HS-27A (cell line): Measurements from ENCODE around the gene RLF.

Experiments used
- DNase-seq: peaks from one replicate; pipeline ENCODE4 v3.0.0-alpha.2; 2012; ENCODE audit warnings: low read depth, missing footprints

The RLF gene

DNA sequence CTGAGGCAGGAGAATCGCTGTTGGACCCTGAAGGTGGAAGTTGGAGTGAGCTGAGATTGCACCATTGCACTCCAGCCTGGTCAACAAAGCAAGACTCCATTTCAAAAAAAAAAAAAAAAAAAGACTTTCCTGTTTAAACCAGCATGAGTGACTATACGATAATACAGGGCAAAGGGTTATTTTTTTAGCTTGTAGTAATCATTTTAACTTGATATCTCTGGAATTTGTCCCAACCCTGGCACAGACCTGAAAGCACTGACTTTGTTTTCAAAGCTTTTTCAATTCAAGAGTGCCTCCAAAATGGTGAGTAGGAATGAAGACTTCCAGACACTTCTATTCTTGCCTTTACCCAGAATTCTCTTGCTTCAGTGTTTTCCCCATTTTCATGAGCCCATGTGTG, 82.2 kb downstream of the RLF start:
- no peak for DNase-seq

DNA sequence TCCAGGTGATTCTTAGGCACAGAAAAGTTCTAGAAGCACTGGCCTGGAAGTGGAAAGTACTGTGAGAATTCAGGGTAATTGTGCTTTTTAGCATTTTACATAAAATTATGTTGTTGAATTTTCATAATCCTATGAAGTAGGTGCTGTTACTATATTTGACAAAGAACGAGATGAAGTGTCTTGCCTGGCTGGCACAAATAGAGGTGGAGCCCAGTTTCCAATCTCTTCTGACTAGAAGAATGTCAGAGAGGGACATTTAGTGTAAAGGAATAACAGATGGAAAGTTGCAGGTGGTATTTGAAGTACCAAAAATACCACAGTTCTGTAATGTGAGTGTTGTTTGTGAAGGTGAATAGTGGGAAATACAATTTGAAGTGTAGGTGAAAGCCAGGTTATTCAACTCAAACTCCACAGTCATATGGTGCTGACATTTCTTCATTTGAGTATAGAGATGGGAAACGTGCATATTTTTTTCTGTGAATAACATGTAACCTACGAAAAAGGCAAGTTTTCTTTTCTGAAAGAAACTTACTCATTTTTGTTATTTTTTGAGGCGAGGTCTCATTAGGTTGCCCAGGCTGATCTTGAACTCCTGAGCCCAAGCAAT, 83.1 kb downstream of the RLF start:
- DNase-seq = no peak

DNA sequence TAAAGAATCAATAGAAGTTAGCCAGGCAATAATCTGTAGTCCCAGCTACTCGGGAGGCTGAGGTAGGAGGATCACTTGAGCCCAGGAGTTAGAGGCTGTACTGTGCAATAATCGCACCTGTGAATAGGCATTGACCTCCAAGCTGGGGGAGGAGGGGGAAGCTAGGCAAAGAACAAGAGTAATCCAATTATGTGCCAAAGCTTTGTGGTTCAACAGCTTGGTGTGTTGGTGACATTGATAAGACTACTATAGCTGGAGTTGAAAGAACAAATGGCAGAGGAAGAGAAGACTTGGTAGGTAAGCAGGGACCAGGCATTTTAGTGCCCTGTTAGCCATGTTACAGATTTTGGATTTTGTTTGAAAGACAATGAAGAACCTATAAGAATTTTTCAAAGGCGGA, 84.5 kb downstream of the RLF start:
- DNase-seq = no peak

DNA sequence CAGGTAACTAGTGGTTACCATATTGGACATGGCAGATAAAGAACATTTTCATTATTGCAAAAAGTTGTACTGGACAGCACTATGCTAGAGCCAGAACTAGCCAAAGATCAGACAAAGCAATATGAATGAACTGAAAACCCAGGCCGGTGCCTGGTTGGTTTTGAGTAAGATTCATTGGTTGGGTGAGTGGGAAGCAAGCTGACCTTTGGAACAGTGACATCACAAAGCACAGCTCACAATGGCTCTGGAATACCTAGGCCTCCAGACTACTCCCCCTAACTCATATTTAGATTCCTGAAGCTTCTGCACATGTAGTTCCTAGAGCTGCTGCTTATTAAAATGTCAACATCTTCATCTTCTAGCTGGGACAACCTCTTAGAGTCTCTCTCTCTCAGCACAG, 86.5 kb downstream of the RLF start, which contains the start of gene TMCO2:
TSS of gene TMCO2 (plus strand) at position 283 of the 400 bp plus-strand sequence. CDS start at position 340, 57 bp downstream.
- no peak for DNase-seq

DNA sequence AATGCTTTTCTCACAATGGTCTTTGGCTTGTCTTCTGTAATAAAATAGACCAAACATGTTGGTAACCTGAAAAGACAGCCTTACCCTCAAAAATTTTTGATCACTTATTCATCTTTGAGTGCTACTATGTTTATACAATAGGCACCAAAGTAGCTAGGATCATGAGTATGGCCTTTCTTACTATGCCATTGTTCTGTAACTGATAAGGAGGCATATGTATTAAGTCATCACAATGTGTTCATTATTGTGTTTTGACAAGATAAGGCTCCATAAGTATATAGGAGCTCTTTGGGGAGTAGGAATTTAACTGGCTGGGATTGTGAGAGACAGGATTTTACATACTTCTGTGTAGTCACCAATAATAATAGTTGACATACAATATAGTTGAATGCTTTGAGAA, 87.2 kb downstream of the RLF start:
- DNase-seq = no peak

DNA sequence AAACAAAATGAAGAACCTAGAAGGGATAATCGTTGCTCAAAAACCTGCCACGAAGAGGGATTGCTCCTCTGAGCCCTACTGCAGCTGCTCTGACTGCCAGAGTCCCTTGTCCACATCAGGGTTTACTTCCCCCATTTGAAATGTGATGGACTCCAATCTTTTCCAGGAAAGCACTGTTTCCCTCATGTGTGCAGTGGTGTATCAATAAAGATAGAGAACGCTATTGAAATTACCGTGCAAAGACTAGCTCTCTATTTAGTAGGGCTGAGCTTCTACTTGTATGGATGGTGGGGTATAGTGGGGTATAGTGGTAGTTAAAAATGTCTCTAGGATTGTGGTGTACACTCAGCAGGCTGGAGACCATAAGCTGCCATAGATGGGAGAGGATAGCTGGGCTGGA, 90.3 kb downstream of the RLF start:
- no peak for DNase-seq

DNA sequence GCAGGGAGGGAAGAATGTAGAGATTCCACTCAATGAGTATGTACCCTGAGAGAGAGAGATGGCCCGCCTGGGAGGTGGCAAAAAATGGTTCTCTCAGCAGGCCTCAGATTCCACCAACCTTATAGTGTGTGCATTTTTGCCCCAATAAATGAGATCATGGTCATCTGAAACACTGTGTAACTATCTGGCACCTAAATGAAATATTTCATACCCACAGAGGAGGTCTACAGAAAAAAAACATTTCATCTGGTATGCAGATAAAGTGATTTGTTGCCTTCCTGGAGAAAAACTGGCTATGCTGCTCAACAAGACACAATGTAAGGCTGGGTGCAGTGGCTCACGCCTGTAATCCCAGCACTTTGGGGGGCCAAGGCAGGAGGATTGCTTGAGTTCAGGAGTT, 91.4 kb downstream of the RLF start:
- DNase-seq = no peak

DNA sequence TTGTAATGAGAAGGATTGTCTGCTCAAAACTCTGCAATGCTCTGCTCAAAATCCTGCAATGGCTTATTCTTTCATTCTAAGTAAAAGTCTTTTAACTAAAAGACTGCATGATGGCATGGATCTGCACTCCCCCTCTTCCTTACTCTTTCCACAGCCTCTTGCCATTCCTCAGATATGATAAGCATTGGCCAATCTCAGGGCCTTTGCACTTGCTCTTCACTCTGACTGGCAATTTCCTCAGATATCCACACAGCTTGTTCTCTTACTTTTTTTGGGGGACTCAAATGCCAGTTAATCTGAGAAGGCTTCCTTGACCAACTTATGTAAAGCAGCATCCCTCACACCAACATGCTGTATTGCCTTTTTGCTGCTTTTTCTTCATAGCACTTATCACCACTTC, 94.0 kb downstream of the RLF start:
- DNase-seq = no peak

DNA sequence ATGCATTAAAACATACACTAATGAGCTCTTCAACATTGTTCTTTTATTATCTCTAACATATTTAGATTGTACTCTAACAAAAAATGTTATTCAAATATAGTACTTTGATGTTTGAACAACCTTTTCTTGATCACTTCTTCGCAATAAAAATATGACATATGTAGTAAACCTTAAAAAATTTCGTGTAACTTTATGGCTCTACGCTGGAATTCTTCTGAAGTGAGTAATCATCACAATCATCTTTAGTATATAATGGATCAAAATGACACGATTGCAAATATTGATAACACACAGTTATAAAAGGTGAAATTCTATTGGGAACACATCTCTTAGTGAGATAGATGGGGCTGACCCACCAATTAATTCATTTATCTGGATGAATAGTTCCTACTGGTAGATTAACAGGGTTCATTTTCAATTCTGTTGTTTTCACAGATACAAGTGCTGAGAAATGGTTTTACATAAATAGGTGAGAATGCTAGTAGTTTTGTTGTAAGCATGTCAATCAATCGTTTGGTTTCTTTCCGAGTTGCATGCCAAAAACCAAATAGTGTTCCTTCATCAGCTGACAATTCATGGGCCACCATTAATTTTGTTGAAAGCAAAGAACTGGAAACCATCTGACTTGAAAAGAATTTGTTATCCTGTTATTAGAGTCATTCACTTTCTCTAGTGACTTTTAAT, 95.4 kb downstream of the RLF start:
- DNase-seq = no peak

DNA sequence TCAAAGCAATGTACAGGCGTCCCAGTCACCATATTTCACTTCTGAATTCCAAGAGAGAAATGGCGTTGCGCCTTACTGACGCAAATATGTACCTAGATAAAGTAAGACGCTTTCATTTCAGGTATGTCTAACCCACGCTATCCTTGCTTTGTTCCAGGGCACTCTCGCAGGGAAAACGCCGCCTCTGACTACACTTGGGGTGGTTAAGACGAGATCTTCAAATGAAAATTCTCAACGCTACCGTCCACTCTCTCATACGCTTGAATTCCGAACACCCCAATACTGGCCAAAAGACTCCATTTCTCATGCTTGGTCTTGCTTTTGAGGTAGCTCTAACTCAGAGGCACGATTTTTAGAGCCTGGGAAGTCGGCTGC, 96.1 kb downstream of the RLF start:
- no peak for DNase-seq

DNA sequence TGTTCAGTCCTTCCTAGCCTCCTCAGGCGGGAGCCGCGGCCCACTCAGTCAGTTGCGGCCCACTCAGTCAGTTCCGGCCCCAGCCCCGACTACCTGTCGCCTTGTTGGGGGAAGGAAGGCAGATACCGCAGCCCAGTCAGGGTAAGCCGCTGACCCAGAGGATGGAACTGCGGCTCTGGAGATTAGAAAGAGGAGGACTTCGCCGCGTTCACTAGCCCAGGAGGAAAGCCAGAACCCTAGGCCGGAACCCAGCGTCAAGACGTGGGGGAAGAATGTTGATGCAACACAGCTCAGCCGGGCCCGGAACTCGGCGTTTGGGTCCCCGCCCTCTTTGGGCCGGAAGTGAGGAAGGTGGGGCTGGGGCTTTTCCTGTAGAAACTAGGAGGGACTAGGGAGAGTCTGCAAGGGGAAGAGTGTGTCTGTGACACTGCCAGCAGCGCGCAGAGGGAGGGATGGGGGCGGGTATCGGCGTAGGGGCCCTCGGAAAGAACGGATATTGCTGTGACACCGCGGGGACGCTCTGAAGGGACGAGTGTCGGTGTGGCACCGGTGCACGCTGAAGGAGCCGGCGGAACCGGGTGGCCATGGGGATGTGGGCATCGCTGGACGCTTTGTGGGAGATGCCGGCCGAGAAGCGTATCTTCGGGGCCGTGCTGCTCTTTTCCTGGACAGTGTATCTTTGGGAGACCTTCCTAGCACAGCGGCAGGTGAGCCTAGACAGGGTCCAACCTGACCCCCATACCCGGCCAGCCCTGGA, 96.7 kb downstream of the RLF start, which contains the start of gene ZMPSTE24:
TSS of gene ZMPSTE24 (plus strand) at position 549 of the 757 bp plus-strand sequence. CDS start at position 585, 36 bp downstream.
- DNase-seq = peak; percentile 96

DNA sequence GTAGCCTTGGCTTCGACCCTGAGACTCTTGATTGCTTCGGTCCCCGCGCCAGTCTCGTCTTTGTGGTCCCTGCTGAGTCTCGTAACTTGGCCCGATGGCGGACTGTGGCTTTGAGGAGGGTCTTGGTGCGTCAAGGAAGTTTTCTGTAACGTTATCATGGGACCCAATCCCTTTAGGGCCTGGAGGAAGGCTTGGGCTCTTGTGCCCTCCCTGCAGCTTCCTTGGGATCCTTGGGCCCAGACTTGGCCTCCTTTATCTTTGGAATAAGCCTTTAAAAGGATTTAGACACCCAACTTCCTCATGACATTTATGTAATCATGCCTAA, 97.2 kb downstream of the RLF start:
- no peak for DNase-seq

DNA sequence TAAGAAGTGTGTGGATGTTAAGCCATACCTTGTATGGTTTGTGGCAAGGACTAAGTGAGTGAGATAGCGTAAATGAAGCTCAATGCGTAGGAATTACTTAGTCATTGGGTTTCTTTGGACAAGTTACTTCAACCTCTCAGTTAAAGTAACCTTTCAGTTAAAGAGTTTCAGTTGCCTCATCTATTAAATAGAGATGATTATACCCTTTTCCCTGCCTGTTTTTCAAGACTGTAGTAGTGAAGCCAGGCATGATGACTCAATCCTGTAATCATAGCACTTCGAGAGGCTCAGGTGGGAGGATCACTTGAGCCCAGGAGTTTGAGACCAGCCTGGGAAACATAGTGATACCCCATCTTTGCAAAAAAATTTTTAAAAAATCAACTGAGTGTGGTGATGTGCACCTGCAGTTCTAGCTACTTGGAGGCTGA, 103.2 kb downstream of the RLF start:
- no peak for DNase-seq

DNA sequence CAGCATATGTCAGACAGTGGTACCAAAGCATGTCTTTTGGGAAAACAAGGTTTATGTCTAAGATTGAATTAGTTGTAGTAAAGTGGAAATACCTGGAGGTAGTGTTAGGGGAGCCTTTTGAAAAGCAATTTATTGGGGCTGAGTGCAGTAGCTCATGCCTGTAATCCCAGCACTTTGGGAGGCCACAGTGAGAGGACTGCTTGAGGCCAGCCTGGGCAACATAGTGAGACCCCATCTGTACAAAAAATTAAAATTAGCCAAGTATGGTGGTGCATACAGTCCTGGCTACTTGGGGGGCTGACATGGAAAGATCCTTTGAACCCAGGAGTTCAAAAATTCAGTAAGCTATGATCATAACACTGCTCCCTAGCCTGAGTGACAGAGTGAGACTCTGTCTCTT, 104.1 kb downstream of the RLF start:
- DNase-seq = no peak

DNA sequence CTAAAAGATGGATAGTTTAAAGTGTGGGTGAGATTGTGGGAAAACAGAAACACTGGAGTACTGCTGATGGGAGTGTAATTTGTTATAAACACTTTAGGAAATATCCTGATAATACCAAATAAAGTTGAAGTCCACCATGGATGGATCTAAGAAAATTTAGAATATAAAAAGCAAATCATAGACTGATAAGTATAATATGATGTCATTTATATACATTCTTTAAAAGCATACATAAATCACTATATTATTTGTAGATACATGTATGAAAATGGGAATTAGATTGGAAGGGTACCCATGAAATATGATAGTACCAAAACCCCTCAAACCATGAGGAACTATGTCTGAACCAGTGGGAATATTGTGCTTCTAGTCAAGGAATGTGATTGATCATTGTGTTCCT, 104.7 kb downstream of the RLF start:
- no peak for DNase-seq

DNA sequence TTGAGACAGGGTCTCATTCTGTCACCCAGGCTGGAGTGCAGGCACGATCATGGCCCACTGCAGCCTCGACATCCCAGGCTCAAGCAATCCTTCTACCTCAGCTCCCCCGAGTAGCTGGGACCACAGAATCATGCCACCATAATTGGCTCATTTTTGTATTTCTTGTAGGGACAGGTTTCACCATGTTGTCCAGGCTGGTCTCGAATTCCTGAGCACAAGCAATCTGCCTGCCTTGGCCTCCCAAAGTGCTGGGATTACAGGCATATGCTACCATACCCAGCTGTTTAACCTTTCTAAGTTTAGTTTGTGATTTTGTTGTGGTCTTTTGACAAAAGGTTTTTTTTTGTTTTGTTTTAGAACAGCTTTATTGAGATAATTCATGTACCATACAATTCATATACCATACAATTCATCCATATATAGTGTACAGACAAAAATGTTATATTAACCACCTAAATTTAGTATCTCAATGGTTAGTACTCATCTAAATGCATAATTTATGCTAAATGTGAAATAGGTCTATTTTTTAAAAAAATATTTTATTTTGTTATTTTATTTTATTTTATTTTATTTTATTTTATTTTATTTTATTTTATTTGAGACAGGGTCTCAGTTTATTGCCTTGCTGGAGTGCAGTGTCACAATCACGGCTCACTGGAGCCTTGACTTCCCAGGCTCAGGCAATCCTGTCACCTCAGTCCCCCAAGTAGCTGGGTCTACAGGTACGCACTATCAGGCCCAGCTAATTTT, 105.8 kb downstream of the RLF start:
- no peak for DNase-seq

DNA sequence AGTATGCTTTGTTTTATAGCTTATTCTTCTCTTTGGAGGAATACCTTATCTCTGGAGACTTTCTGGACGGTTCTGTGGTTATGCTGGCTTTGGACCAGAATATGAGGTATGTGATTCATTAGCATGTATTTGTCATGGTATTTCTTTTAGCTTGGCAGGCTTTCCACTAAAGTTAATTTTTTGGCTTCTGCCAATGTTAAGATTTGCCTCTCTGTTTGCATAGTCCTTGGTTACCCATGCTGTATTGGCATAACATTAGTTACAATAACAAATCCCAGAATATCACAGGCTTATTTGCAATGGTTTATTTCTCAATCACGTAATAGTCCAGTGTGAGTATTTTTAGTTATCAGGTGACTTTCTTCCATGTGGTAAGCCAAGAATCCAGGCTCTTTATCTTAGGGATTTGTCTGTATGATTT, 106.6 kb downstream of the RLF start:
- peak; percentile 36 for DNase-seq

DNA sequence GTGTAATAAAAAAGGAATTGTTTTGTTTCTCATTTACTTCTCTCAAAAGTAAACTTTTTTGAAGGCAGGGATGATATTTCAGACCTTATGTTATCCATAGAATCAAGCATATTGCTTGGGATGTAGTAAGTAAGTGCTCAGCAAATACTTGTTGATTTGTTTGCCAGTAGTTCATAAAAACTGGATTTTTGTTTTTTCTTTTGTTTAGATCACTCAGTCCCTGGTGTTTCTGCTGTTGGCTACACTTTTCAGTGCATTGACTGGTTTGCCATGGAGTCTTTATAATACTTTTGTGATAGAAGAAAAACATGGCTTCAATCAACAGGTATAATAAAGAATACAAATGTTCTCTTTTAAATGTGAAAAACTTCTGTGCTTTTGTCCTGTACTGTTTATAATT, 107.0 kb downstream of the RLF start:
- no peak for DNase-seq

DNA sequence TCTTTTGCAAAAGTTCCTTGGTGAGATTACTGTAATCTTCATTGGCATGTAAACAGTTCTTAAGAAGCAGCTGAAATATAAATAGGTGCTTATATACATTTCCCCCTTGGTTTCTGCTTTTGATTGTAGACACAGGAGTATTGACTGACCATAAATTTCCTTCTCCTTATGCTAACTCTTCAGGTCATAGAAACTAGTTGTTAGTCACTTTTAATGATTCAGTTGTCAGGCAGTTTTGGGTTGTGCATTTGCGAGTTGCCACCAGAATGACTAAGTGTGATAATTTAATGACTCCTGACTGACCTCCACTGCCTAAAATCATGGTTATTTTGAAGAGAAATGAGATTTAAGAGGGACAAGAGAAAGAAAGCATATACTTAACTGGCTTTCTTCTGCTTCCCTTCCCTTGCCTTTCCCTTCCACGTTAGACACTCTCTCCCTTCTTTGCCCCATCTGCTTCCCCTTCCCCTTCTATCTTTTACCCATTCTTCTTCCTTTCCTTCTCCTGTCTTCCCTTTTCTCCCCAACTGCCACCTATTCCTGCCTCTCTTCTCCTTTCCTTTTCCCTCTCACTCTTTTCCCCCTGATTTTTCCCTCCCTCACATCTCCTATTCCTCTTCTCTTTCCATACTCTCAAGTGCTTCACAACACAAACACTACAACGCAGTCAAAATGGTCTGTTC, 109.1 kb downstream of the RLF start:
- no peak for DNase-seq

DNA sequence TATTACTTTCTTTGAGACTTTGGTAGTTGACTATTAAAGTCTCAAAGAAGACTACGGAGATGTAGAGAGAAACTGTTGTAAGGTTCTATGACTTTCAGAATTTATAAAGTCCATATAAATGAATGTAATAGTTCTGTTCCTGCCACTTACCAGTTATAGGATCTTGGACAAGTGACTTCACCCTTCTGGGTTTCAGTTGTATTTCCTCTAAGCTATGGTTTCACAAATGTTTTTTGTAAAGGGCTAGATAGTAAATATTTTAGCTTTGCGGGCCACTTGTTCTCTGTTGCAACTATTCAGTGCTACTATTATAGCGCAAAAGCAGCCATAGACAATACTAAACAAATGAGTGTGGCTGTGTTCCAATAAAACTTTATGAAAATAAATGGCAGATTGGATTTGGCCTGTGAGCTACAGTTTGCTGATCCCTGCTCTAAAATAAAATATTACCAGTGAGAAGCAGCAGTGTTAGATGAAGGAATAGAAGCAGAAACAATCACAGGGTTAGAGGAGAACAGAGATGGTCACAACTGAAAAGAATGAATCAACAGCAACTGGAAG, 111.5 kb downstream of the RLF start:
- DNase-seq = no peak

DNA sequence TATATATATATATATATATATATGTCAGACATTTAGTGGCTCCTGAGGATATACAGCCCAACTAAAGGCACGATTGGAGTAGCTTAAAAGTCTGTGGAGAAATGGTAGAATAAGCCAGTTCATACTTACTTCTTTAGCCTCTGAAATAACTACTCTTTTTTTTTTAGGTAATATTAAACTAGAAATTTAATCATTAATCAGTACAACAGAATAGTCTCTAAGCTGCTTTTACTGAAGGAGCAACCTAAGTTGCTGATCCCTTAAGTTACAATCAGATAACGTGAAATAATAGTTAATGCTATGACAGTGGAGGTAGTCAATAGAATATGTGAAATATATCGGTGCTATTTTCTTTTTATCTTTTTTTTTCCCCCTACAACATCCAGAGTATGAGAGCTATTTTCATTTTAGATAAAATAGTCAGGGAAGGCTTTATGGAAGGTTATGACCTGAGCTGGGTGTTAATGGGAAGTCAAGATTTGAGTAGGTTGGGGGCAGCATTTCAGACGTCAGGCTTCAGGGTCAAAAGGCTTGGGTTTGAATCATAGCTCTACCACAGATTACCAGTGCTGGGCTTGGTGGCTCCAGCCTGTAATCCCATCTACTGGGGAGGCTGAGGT, 112.5 kb downstream of the RLF start:
- DNase-seq = no peak
